HEK293 (cell line): ENCODE measurements around the gene SNRPB2.

Source experiments
- CTCF ChIA-PET: fragments of 350-600 bp; formaldehyde crosslinking; extraction: SDS; loops from one replicate; lab custom pipeline; 2021; ENCODE audit warnings: antibody characterized with exemption; lab: Yijun Ruan, JAX
- POLR2A ChIA-PET: fragments of 300-600 bp; formaldehyde crosslinking; extraction: SDS; loops from one replicate; lab custom pipeline; 2020; ENCODE audit warnings: antibody characterized with exemption, inconsistent platforms; lab: Yijun Ruan, JAX
- H3K27ac ChIP-seq: fragments of 200-500 bp; sonication (Bioruptor generic); 2 replicates; pipeline ENCODE4 v1.5.1; 2014; ENCODE audit warnings: low read depth, low read length, control low read depth, inconsistent platforms; ENCODE audit errors: extremely low read depth
- H3K36me3 ChIP-seq, 2 experiments: fragments of 200-500 bp in 1 of 2; sonication (Bioruptor generic) in 1 of 2; 1 replicate in 1 of 2; 2 replicates in 1 of 2; pipeline ENCODE4 v1.5.1; 2014 to 2017; ENCODE audit warnings: inconsistent platforms in 2 of 2, low read length in 2 of 2; ENCODE audit not compliant: control insufficient read depth in 2 of 2, insufficient read depth in 1 of 2
- H3K4me1 ChIP-seq: fragments of 200-500 bp; sonication (Bioruptor generic); 2 replicates; pipeline ENCODE4 v1.5.1; 2014; ENCODE audit warnings: mild to moderate bottlenecking, low read length, inconsistent platforms; ENCODE audit not compliant: control insufficient read depth, insufficient read depth
- H3K4me3 ChIP-seq: 2 replicates; pipeline ENCODE4 v1.5.1; 2011; ENCODE audit warnings: low read depth, mild to moderate bottlenecking, control low read depth, low read length, moderate library complexity
- H3K9me3 ChIP-seq: fragments of 200-500 bp; sonication (Bioruptor generic); 2 replicates; pipeline ENCODE4 v1.5.1; 2014; ENCODE audit warnings: low read depth, low read length, inconsistent platforms; ENCODE audit not compliant: control insufficient read depth, insufficient read depth
- BCL11B ChIP-seq: fragments of 450-650 bp; formaldehyde crosslinking; IDR thresholded peaks from 2 replicates; pipeline ENCODE4 v1.5.1; 2016; ENCODE audit warnings: low read depth, missing biosample characterization, missing genetic modification characterization
- FEZF1 ChIP-seq: fragments of 450-650 bp; formaldehyde crosslinking; IDR thresholded peaks from 2 replicates; pipeline ENCODE4 v1.5.1; 2016; ENCODE audit warnings: missing biosample characterization, missing genetic modification characterization
- HOXA7 ChIP-seq: sonication (generic); formaldehyde crosslinking; IDR thresholded peaks from 2 replicates; pipeline ENCODE4 v1.8.1; 2022; ENCODE audit warnings: missing genetic modification reagents, borderline replicate concordance
- INSM2 ChIP-seq: fragments of 450-650 bp; formaldehyde crosslinking; IDR thresholded peaks from 2 replicates; pipeline ENCODE4 v1.5.1; 2016; ENCODE audit warnings: missing biosample characterization, missing genetic modification characterization
- KLF1 ChIP-seq: fragments of 450-650 bp; formaldehyde crosslinking; IDR thresholded peaks from 2 replicates; pipeline ENCODE4 v1.5.1; 2016; ENCODE audit warnings: missing biosample characterization, missing genetic modification characterization
- KLF8 ChIP-seq: fragments of 450-650 bp; formaldehyde crosslinking; IDR thresholded peaks from 2 replicates; pipeline ENCODE4 v1.5.1; 2016; ENCODE audit warnings: missing biosample characterization, missing genetic modification characterization
- KLF9 ChIP-seq: fragments of 450-650 bp; formaldehyde crosslinking; IDR thresholded peaks from 2 replicates; pipeline ENCODE4 v1.5.1; 2016; ENCODE audit warnings: missing biosample characterization, missing genetic modification characterization, low read depth
- MYNN ChIP-seq: fragments of 450-650 bp; formaldehyde crosslinking; IDR thresholded peaks from 2 replicates; pipeline ENCODE4 v1.5.1; 2016; ENCODE audit warnings: missing biosample characterization, missing genetic modification characterization, borderline replicate concordance
- PRDM1 ChIP-seq: fragments of 450-650 bp; formaldehyde crosslinking; IDR thresholded peaks from 2 replicates; pipeline ENCODE4; 2016; ENCODE audit warnings: missing biosample characterization, missing genetic modification characterization
- RBAK ChIP-seq: fragments of 450-650 bp; formaldehyde crosslinking; IDR thresholded peaks from 2 replicates; pipeline ENCODE4 v1.5.1; 2016; ENCODE audit warnings: missing biosample characterization, missing genetic modification characterization
- WT1 ChIP-seq: fragments of 450-650 bp; formaldehyde crosslinking; IDR thresholded peaks from 2 replicates; pipeline ENCODE4 v1.5.1; 2016; ENCODE audit warnings: missing biosample characterization, missing genetic modification characterization
- ZNF121 ChIP-seq: fragments of 450-650 bp; formaldehyde crosslinking; IDR thresholded peaks from 2 replicates; pipeline ENCODE4 v1.5.1; 2016; ENCODE audit warnings: missing biosample characterization, missing genetic modification characterization
- ZNF157 ChIP-seq: fragments of 450-650 bp; formaldehyde crosslinking; IDR thresholded peaks from 2 replicates; pipeline ENCODE4 v1.5.1; 2016; ENCODE audit warnings: missing biosample characterization, missing genetic modification characterization
- ZNF274 ChIP-seq, 2 experiments: fragments of 200-500 bp in 1 of 2; fragments of 450-650 bp in 1 of 2; sonication (Bioruptor generic) in 1 of 2; formaldehyde crosslinking in 1 of 2; IDR thresholded peaks; 2 replicates each; pipeline versions ENCODE4 v1.5.1 to v1.6.1; 2014 to 2016; ENCODE audit warnings: borderline replicate concordance in 1 of 2, inconsistent platforms in 1 of 2, low read length in 1 of 2, missing biosample characterization in 1 of 2, missing genetic modification characterization in 1 of 2
- ZNF302 ChIP-seq: fragments of 450-650 bp; formaldehyde crosslinking; IDR thresholded peaks from 2 replicates; pipeline ENCODE4 v1.5.1; 2016; ENCODE audit warnings: missing biosample characterization, missing genetic modification characterization, low read depth
- ZNF416 ChIP-seq: fragments of 450-650 bp; formaldehyde crosslinking; IDR thresholded peaks from 2 replicates; pipeline ENCODE4 v1.5.1; 2016; ENCODE audit warnings: missing biosample characterization, missing genetic modification characterization
- ZNF768 ChIP-seq: fragments of 450-650 bp; formaldehyde crosslinking; IDR thresholded peaks from 2 replicates; pipeline ENCODE4 v1.5.1; 2018; ENCODE audit warnings: missing biosample characterization, mild to moderate bottlenecking, missing genetic modification characterization
- ZSCAN18 ChIP-seq: fragments of 450-650 bp; formaldehyde crosslinking; IDR thresholded peaks from 2 replicates; pipeline ENCODE4 v1.5.1; 2016; ENCODE audit warnings: missing biosample characterization, missing genetic modification characterization
- TF ChIP-seq, protein P1 (sequence below): fragments of 450-650 bp; formaldehyde crosslinking; IDR thresholded peaks from 2 replicates; pipeline ENCODE4 v1.5.1; 2016; ENCODE audit warnings: missing biosample characterization, missing genetic modification characterization, low read depth
- TF ChIP-seq, protein P2 (sequence below): fragments of 450-650 bp; formaldehyde crosslinking; IDR thresholded peaks from 2 replicates; pipeline ENCODE4 v1.5.1; 2017; ENCODE audit warnings: missing biosample characterization, mild to moderate bottlenecking, missing genetic modification characterization, moderate library complexity
- TF ChIP-seq, protein P3 (sequence below): fragments of 450-650 bp; formaldehyde crosslinking; IDR thresholded peaks from 2 replicates; pipeline ENCODE4; 2016; ENCODE audit warnings: missing biosample characterization, missing genetic modification characterization

SNRPB2 gene

GRCh38 chr20:16692009-16692408 lies 37.8 kb upstream of the SNRPB2 start:
- H3K4me3 ChIP-seq: no peak overlapping the region
- H3K9me3 ChIP-seq: no peaks in the 10 kb centered on the region
- no peaks in the 10 kb centered on the region for H3K36me3 ChIP-seq
- H3K27ac ChIP-seq: no peak overlapping the region
- CTCF ChIA-PET: no interaction called here
- H3K4me1 ChIP-seq: no peaks in the 10 kb centered on the region
- POLR2A ChIA-PET: no interaction called here
- TF ChIP-seq PRDM1 (tag by site-specific recombination): no peak
- TF ChIP-seq HOXA7 (CRISPR knock-in tag): no peak
- no peak for TF ChIP-seq KLF9 (tag by site-specific recombination)
- no peak for TF ChIP-seq WT1 (tag by site-specific recombination)
- TF ChIP-seq, all 188 proteins: peak for 0

GRCh38 chr20:16692442-16692841 lies 37.4 kb upstream of the SNRPB2 start:
- CTCF ChIA-PET: no interaction called here
- no peak for TF ChIP-seq ZNF302
- no peak for TF ChIP-seq ZNF157
- no peak for TF ChIP-seq ZNF416
- no peak for TF ChIP-seq KLF1 (tag by site-specific recombination)
- TF ChIP-seq INSM2 (tag by site-specific recombination): no peak
- TF ChIP-seq, protein P1, sequence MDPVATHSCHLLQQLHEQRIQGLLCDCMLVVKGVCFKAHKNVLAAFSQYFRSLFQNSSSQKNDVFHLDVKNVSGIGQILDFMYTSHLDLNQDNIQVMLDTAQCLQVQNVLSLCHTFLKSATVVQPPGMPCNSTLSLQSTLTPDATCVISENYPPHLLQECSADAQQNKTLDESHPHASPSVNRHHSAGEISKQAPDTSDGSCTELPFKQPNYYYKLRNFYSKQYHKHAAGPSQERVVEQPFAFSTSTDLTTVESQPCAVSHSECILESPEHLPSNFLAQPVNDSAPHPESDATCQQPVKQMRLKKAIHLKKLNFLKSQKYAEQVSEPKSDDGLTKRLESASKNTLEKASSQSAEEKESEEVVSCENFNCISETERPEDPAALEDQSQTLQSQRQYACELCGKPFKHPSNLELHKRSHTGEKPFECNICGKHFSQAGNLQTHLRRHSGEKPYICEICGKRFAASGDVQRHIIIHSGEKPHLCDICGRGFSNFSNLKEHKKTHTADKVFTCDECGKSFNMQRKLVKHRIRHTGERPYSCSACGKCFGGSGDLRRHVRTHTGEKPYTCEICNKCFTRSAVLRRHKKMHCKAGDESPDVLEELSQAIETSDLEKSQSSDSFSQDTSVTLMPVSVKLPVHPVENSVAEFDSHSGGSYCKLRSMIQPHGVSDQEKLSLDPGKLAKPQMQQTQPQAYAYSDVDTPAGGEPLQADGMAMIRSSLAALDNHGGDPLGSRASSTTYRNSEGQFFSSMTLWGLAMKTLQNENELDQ: no peak
- TF ChIP-seq ZNF768 (tag by site-specific recombination): no peak
- no peak for TF ChIP-seq BCL11B
- TF ChIP-seq PRDM1 (tag by site-specific recombination): no peak
- TF ChIP-seq RBAK (tag by site-specific recombination): no peak
- TF ChIP-seq MYNN: no peak
- TF ChIP-seq FEZF1 (tag by site-specific recombination): no peak
- TF ChIP-seq ZNF274 (IDR thresholded peaks at IDR 0.05; ENCODE audit: low read length): no peak
- TF ChIP-seq ZNF274 (tag by site-specific recombination; IDR thresholded peaks at IDR 0.05; ENCODE audit: borderline replicate concordance): no peak
- no peak for TF ChIP-seq KLF8 (tag by site-specific recombination)
- TF ChIP-seq, protein P2, sequence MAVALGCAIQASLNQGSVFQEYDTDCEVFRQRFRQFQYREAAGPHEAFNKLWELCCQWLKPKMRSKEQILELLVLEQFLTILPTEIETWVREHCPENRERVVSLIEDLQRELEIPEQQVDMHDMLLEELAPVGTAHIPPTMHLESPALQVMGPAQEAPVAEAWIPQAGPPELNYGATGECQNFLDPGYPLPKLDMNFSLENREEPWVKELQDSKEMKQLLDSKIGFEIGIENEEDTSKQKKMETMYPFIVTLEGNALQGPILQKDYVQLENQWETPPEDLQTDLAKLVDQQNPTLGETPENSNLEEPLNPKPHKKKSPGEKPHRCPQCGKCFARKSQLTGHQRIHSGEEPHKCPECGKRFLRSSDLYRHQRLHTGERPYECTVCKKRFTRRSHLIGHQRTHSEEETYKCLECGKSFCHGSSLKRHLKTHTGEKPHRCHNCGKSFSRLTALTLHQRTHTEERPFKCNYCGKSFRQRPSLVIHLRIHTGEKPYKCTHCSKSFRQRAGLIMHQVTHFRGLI: no peak
- TF ChIP-seq ZNF121 (tag by site-specific recombination): no peak
- POLR2A ChIA-PET: no interaction called here
- H3K9me3 ChIP-seq: no peaks in the 10 kb centered on the region
- H3K4me3 ChIP-seq: no peak overlapping the region
- no peak overlapping the region for H3K27ac ChIP-seq
- H3K4me1 ChIP-seq: no peaks in the 10 kb centered on the region
- no peaks in the 10 kb centered on the region for H3K36me3 ChIP-seq

DNA sequence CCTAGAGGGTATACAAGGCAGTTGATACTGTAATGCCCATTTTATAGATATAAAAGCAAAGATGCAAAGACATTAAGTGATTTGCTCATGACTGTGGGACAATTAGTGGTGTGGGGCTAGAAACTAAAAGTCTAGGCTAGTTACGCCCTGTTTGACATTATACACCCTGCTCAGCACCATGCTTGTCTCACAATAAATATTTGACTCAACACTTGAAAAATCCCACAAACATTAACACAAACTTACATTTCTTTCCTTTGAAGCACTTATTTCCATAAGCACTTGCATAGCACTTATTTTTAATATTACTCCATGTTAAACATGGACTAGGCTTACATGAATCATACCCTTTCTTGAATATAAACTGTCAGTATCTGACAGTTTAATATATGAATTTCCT lies 36.5 kb upstream of the SNRPB2 start:
- Histone ChIP-seq H3K36me3 (no peaks in the 10 kb centered on the region), H3K9me3 (no peaks in the 10 kb centered on the region), H3K4me3 (no peak overlapping the region), H3K27ac (no peak overlapping the region), H3K4me1 (no peaks in the 10 kb centered on the region)
- ChIA-PET POLR2A (no interaction called here), CTCF (no interaction called here)
- TF ChIP-seq, protein P3, sequence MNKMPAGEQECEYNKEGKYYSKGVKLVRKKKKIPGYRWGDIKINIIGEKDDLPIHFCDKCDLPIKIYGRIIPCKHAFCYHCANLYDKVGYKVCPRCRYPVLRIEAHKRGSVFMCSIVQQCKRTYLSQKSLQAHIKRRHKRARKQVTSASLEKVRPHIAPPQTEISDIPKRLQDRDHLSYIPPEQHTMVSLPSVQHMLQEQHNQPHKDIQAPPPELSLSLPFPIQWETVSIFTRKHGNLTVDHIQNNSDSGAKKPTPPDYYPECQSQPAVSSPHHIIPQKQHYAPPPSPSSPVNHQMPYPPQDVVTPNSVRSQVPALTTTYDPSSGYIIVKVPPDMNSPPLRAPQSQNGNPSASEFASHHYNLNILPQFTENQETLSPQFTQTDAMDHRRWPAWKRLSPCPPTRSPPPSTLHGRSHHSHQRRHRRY (tag by site-specific recombination): no peak
- no peak for TF ChIP-seq INSM2 (tag by site-specific recombination)
- no peak for TF ChIP-seq ZSCAN18 (tag by site-specific recombination)
